CD4-positive, alpha-beta T cell treated with Interferon gamma for 1 hour (primary cell): ENCODE results near the gene PA2G4.
"Not testable (repeated sequence)": the region's sequence is repeated elsewhere in the genome, so short reads cannot be mapped to it uniquely, and the experiment has no call there.

Source experiments
- DNase-seq: peaks from one replicate; pipeline ENCODE4 v3.0.0-alpha.2; 2020

The PA2G4 gene

DNA sequence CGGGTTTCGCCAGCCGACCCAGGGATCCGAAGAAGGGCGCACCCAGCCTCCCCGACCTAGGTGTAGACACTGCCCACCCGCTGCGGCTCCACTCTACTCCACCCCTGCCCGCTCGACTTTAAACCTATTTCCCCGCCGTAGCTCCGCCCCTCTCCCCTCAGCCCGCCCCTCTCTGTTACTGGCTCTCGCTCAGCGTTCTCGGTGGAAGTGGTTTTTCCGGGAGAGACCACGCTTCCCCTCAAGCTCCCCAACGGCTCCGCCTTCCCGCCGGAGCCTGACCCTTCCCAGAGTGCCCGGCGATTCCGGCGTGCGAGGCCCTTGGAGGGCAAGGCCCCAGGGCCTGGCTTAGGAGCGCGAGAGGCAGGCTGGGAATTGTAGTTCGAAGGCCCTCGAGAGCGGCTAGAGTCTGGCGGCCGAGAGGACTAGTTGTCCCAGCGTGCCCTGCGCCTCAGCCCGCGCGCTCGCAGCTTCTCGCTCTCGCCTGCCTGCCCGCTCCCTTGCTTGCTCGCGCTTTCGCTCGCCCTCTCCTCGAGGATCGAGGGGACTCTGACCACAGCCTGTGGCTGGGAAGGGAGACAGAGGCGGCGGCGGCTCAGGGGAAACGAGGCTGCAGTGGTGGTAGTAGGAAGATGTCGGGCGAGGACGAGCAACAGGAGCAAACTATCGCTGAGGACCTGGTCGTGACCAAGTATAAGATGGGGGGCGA is at the start of gene PA2G4:
Gene PA2G4, plus strand, starts transcription at position 451 of the 706 bp plus-strand sequence. Its CDS starts 179 bp downstream, at position 630.
- peak; percentile 98 for DNase-seq

GRCh38 chr12:56059964-56060363 is 44.4 kb upstream of the PA2G4 start:
- DNase-seq: not testable (repeated sequence)

DNA sequence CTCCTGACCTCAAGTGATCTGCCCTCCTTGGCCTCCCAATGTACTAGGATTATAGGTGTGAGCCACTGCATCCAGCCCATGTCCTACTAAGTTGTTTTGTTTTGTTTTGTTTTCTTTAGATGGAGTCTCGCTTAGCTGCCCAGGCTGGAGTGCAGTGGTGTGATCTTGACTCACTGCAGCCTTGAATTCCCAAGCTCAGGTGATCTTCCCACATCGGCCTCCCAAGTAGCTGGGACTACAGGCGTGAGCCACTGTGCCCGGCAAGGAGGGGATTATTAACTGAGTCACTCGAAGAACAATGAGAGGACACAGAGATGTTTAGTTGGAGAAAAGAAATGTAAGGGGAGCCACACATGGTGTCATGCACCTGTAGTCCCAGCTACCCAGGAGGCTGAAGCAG is 42.4 kb upstream of the PA2G4 start:
- DNase-seq: no peak

GRCh38 chr12:56062996-56063395 is 41.4 kb upstream of the PA2G4 start:
- DNase-seq: no peak

- DNase-seq: no peak
Measured at GRCh38 chr12:56071648-56072047, 32.7 kb upstream of the PA2G4 start.

DNA sequence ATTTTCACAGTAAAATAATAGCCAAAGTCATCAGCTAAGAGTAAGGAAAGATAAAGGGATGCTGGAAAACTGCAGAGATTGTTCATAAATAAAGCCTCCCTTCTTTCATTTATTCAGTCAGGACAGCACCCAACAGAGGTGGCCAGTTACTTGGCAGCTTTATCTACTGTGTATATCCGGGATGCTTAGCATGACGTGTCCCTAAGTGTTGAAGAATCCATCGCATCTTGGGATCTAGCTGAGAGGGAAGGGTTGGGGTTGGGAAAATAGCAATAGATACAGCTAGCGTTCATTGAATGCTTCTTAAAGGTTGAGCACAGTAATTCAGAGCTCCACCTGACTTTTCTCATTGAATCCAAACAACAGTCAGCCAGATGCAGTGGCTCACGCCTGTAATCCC is 30.0 kb upstream of the PA2G4 start:
- no peak for DNase-seq

GRCh38 chr12:56077966-56078365 is 26.4 kb upstream of the PA2G4 start:
- not testable (repeated sequence) for DNase-seq

DNA sequence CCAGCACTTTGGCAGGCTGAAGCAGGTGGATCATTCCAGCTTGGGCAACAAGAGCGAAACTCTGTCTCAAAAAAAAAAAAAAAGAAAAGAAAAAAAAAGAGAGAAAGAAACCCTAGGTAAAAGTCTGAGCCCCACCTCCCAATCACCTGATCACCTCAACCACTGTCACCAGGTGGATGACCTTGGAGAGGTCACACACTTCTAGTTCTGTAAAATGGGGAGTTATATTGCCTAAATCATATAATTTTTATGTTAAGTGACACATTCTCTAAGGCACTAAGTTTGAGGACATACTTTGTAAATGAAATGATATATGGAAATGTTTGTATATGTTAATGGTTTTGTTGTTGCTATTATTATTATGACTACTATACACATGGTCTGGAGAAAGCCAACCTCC is 25.9 kb upstream of the PA2G4 start:
- no peak for DNase-seq

DNA sequence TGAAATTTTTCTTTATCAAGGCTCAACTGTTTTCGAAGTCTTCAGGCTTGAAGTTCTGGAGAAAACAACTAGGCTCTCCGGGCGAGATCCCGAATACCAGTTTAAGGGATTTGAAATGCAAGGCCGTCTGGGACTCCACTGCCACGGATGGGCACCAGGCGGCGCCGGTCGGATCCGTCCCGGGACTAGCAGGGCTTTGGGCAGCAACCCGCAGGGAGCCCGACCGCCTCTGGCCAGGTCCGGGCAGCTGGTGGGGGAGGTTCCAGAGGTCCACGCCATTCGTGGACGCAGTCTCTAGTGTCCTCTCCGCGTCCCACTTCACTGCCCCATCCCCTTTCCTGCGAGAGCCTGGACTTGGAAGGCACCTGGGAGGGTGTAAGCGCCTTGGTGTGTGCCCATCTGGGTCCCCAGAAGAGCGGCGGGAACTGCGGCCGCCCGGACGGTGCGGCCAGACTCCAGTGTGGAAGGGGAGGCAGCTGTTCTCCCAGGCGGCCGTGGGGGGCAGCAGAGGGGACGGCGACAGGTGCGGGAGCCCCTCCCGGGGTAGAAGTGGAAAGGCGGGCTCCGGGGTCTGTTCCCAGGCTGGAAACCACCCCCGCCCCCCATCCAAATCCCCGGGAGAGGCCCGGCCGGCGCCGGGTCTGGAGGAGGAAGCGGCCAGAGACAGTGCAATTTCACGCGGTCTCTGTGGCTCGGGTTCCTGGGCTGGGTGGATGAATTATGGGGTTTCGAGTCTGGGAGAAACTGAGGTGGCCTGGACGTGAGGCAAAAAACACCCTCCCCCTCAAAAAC is 25.2 kb upstream of the PA2G4 start:
- DNase-seq: peak; percentile 46

GRCh38 chr12:56079723-56080555 is 24.4 kb upstream of the PA2G4 start, which contains the start of gene ERBB3:
TSS of gene ERBB3 (plus strand) at chr12:56080165. CDS start at chr12:56080301, 136 bp downstream.
- peak; percentile 38 for DNase-seq

GRCh38 chr12:56080556-56081138 is 23.7 kb upstream of the PA2G4 start:
- DNase-seq: no peak

DNA sequence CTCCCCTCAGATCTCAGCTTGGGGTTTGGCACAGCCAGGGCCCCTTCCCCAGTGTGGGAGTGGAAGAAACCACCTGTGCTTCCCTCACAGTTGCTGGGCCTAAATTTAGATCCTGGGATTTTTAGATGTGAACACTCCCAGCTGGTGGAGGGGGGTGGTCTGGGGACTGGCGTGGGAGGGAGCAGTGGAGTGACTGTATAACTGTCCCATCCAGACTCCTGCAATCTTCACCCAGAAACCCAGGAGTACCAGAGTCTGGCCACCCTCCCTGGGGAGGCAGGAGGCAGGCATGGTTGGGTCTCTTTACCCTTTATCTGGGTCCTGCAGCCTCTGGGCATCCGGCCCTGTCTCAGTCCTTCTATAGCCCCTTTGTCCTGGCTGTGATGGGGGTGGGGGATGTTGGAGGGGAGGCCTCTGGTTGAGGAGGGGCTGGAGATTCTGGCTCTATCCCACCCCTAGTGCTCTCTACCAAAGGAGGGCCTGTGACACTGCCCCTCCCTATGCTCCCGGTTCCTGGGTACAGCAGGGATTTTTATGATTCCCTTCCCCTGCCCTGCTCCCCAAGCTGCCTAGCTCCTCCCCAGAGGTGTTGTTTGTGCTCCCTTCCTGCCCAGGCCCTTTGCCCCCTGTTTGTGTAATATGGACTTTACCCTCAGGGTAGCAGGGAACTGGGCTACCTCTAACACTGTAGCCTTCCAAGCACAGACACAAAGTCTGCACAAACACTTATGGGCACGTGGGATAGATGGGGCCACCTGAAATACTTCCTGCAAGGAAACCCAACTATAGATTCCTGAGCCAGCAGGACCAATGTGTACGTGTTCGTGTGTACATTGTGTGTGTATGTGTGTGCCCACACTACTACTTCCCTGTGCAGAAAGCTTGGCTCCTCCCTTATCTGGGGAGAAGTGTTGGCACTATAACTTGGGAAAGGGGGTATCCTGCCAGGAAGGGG is 22.7 kb upstream of the PA2G4 start:
- DNase-seq: no peak

DNA sequence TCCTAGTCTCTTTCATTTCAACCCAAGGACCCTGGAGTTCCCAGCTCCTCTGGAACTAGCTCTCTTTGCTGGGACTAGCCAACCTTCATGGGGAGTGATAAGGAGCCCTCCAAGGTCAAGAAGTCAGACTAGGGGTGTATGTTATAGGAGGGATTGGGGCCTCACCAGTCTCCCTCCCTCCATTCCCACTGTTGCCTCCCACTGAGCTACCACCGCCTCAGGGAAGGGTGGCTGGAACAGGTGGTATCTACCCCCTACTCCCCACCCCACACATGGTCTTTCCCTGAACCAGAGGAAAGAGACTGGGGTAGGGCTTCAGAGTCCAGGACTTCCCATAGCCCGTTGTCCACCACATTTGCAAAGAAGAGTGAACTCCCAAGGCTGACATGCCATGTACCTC is 22.0 kb upstream of the PA2G4 start:
- no peak for DNase-seq

DNA sequence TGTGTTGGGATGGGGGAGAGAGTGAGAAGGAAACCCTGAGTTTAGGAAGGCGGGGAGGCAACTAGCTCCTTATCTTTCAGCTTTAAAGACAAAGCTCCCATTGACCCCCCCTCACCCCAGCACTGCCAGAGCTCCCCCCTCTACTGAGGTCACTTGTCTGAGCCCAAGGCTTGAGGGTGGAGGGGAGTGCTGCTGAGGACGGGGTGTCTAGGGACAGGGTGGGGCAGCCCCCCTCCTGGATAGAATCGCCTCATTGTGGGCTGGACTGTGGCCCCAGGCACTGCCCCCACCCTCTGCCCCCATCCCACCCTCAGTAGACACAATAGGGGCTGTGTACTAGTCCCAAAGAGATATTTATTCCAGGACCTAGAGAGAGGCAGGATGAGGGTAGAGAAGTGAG is 21.4 kb upstream of the PA2G4 start:
- no peak for DNase-seq

- DNase-seq: no peak
Measured at GRCh38 chr12:56084958-56085543, 19.3 kb upstream of the PA2G4 start.

DNA sequence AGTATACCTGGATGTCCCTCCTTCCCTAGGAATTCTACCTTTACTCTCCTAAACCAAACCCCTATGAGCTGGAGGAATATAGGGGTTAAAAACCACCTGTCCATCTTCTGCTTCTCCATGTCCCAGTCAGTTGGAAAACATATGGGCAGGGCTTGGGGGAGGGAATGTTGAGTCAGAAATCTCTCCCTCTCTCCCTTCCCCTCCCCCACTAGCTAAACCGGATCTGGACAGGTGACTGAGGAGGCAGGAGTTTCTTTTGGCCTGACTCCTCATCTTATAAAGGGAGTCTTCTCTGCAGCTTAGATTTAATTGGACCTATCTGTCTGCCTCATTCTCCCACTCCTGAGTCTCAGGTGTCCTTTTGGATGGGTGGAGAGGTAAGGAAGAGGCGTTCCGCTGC is 18.3 kb upstream of the PA2G4 start:
- no peak for DNase-seq

- DNase-seq: no peak
Measured at GRCh38 chr12:56086608-56087007, 17.8 kb upstream of the PA2G4 start.

DNA sequence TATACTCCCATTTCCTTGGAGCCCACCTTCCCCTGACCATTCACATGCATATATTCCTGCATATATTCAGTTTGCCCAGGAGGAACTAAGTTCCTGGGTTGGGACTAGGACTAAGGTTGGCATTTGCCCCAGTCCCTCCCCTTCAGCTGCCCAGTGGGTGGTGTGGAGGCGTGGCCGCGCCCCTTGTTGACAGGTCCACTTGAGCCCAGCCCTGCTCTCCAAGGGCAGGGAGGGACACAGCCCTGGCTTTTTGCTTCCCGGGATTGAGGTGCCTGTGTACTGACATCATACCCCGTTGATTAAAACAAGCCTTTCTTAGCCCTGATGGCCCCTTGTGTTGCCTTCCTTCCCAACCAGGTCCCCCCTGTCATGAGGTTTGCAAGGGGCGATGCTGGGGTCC is 17.1 kb upstream of the PA2G4 start:
- DNase-seq: no peak

- DNase-seq: no peak
Measured at GRCh38 chr12:56097738-56098137, 6.6 kb upstream of the PA2G4 start.

- DNase-seq: no peak
Measured at GRCh38 chr12:56098592-56098991, 5.8 kb upstream of the PA2G4 start.

GRCh38 chr12:56099787-56100186 is 4.6 kb upstream of the PA2G4 start:
- no peak for DNase-seq
